ENCODE results near the gene ADAMTS5. TPM values are rescaled to one million over a fixed set of nuclear protein-coding genes. Genes with fewer than 3 reads are reported as not detected.

ADAMTS5 gene
- total and polyA plus RNA-seq, 8 donors: 0.55 to 52.0 (median 3.5) TPM

DNA sequence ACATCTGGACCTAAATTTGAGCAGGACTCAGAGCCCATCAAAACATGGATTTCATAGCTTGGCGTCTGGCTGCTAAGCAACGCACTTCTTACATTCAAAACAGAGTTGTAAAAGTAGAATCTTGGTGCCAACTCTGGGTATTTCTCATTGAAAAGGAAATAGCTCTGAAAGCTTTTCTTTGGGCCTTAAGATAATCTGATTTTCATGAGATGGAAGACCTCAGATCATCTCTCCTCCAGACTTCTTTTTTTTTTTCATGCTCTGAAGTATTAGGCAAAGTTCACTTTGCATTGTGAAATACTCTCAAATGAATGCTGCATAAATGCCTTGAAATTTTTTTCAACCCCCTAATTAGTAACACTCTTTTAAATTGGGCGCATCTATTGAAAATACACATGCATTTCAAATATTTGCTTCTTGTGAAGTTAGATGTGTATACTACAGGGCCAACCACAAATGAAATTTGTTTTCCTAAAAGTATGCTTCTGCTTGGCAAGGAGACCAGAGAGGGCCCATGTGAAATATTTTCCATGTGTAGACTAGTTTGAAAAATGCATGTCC is 4.2 kb downstream of the ADAMTS5 start:
- Histone ChIP-seq H3K36me3 (no peaks in the 10 kb centered on the region), H3K4me1 (peaks cover 0 to 61% (median 23%) of the 10 kb centered on the region in 4 donors), H3K27ac (peak overlapping the region in 3 of 5 donors; percentile 41 to 86 (median 83)), H3K27me3 (peaks cover 0 to 37% (median 16%) of the 10 kb centered on the region in 3 donors), H3K9me3 (no peaks in the 10 kb centered on the region), H3K4me3 (peak overlapping the region in 2 of 4 donors; percentile 9 to 29)
- 68 to 85% (median 75%) methylated on average over 3 of the region's 3 CpGs for WGBS, 5 donors
- TF ChIP-seq POLR2AphosphoS5 (IDR thresholded peaks at IDR 0.05) (no peak), EP300 (IDR thresholded peaks at IDR 0.05) (no peak), POLR2A (IDR thresholded peaks at IDR 0.05) (no peak)
- TF ChIP-seq, protein P1, sequence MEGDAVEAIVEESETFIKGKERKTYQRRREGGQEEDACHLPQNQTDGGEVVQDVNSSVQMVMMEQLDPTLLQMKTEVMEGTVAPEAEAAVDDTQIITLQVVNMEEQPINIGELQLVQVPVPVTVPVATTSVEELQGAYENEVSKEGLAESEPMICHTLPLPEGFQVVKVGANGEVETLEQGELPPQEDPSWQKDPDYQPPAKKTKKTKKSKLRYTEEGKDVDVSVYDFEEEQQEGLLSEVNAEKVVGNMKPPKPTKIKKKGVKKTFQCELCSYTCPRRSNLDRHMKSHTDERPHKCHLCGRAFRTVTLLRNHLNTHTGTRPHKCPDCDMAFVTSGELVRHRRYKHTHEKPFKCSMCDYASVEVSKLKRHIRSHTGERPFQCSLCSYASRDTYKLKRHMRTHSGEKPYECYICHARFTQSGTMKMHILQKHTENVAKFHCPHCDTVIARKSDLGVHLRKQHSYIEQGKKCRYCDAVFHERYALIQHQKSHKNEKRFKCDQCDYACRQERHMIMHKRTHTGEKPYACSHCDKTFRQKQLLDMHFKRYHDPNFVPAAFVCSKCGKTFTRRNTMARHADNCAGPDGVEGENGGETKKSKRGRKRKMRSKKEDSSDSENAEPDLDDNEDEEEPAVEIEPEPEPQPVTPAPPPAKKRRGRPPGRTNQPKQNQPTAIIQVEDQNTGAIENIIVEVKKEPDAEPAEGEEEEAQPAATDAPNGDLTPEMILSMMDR (IDR thresholded peaks at IDR 0.05): no peak
- no peak for DNase-seq
- intact Hi-C loops (cut with DNase I; ENCODE audit: low total_unique reads): no loop called here

DNA sequence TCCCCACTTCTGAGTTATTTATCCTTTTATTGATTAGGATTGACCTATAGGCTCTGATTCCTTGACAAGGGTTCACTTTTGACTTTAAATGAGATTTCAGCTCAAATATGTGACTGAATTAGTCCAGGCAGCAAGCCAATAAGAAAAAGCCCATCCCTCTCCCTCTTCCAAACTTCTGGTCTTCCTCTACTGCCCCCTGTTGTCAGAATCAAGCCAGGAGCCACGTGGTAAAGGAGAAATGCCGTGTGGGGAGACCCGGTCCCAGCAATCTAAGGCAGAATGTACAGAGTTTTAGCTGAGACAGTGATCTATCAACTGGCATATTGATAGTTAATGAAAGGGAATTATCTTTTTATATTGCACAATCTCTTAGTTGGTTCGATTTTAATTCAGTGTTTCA is 5.2 kb downstream of the ADAMTS5 start:
- Histone ChIP-seq H3K36me3 (no peaks in the 10 kb centered on the region), H3K9me3 (no peaks in the 10 kb centered on the region)
- WGBS, 5 donors: 40 to 50% (median 43%) methylated on average over 4 of the region's 4 CpGs

DNA sequence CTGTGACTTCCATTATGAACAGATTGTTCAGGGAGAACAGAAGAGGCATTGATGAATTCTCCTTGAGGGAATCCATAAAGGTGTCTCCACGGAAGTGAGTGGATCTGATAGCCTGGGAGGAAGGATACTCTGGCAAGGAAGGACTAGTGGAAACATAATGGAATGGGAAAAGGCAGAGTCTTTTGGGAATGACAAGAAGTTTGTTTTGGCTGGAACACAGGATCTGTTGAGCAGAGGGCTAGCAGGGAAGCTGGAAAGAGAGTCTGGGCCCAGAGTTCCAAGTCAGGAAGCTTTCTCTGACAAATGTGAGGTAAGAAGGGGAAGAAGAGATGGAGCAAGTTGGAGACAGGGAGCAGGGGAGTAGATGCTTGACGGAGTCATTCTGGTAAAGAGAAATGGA is 8.1 kb downstream of the ADAMTS5 start:
- no peak overlapping the region for H3K27ac ChIP-seq
- DNase-seq: no peak
- no peaks in the 10 kb centered on the region for H3K27me3 ChIP-seq
- H3K4me1 ChIP-seq: peaks cover 0 to 35% (median 10%) of the 10 kb centered on the region in 4 donors
- H3K9me3 ChIP-seq: no peaks in the 10 kb centered on the region
- intact Hi-C loops (cut with DNase I; ENCODE audit: low total_unique reads): no loop called here
- TF ChIP-seq POLR2A (IDR thresholded peaks at IDR 0.05): no peak
- TF ChIP-seq, protein P1 (IDR thresholded peaks at IDR 0.05): no peak
- TF ChIP-seq POLR2AphosphoS5 (IDR thresholded peaks at IDR 0.05): no peak
- no peak for TF ChIP-seq EP300 (IDR thresholded peaks at IDR 0.05)
- no peak overlapping the region for H3K4me3 ChIP-seq
- 42 to 62% (median 49%) methylated on average over 2 of the region's 2 CpGs for WGBS, 5 donors
- H3K36me3 ChIP-seq: peaks cover 0 to 3% (median 0%) of the 10 kb centered on the region in 4 donors

More for the DNA sequence above, 5.2 kb downstream of the ADAMTS5 start:
- Histone ChIP-seq H3K4me1 (peaks cover 0 to 51% (median 22%) of the 10 kb centered on the region in 4 donors), H3K4me3 (peak overlapping the region in 1 of 4 donors; percentile 29), H3K27ac (no peak overlapping the region), H3K27me3 (peaks cover 0 to 27% (median 12%) of the 10 kb centered on the region in 3 donors)
- DNase-seq: peak in 1 of 2 donors; percentile 46
- intact Hi-C loops (cut with DNase I; ENCODE audit: low total_unique reads): no loop called here
- TF ChIP-seq POLR2A (IDR thresholded peaks at IDR 0.05) (no peak), POLR2AphosphoS5 (IDR thresholded peaks at IDR 0.05) (no peak), EP300 (IDR thresholded peaks at IDR 0.05) (no peak)
- TF ChIP-seq, protein P1 (IDR thresholded peaks at IDR 0.05): no peak

DNA sequence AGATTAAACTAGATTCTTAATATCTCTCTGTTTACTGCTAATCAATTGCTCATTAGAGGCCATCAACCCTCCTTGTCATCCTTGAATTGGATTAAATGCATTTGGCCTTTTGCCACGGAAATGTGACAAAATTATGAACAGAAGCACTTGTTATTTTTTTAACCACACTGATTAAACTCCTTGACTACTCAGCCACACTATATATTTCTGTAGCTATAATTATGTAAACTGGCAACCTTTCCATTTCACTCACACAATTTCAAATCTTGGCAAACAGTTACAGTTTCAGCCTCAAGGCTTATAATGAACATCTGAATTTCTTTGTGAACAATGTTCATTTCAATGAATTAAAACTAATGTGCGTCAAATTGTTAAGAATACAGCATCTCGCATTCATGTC is 10.1 kb downstream of the ADAMTS5 start:
- Histone ChIP-seq H3K9me3 (no peaks in the 10 kb centered on the region), H3K36me3 (peaks cover 0 to 3% (median 0%) of the 10 kb centered on the region in 4 donors), H3K27me3 (no peaks in the 10 kb centered on the region), H3K27ac (no peak overlapping the region), H3K4me1 (peaks cover 0 to 23% (median 9%) of the 10 kb centered on the region in 4 donors), H3K4me3 (no peak overlapping the region)
- TF ChIP-seq POLR2AphosphoS5 (IDR thresholded peaks at IDR 0.05) (no peak), EP300 (IDR thresholded peaks at IDR 0.05) (no peak), POLR2A (IDR thresholded peaks at IDR 0.05) (no peak)
- WGBS, 5 donors: 76 to 83% (median 80%) methylated on average over 3 of the region's 3 CpGs
- intact Hi-C loops (cut with DNase I; ENCODE audit: low total_unique reads): no loop called here
- DNase-seq: no peak

DNA sequence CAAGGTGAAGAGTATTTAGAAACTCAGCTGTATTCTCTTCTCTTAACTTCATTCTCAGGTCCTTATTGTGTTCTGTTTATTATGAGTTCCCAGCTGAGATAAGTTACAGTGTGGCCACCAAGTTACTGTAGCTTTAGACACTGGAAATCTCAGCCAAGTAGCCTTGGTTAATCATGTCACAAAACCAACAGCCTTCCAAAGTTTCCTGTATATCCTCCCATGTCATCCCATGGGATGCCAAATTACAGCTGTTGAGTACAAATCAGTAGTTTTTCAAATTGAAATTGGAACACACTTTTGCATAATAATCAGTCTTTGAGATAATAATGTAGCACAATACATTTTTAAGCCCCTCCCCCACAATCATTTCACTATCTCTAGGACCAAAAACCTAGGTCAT is 10.7 kb downstream of the ADAMTS5 start:
- H3K27me3 ChIP-seq: no peaks in the 10 kb centered on the region
- H3K9me3 ChIP-seq: no peaks in the 10 kb centered on the region
- H3K4me3 ChIP-seq: no peak overlapping the region
- intact Hi-C loops (cut with DNase I; ENCODE audit: low total_unique reads): no loop called here
- peaks cover 0 to 3% (median 0%) of the 10 kb centered on the region in 4 donors for H3K36me3 ChIP-seq
- no peak overlapping the region for H3K27ac ChIP-seq
- TF ChIP-seq POLR2A (IDR thresholded peaks at IDR 0.05): no peak
- TF ChIP-seq, protein P1 (IDR thresholded peaks at IDR 0.05): no peak
- TF ChIP-seq EP300 (IDR thresholded peaks at IDR 0.05): no peak
- no peak for TF ChIP-seq POLR2AphosphoS5 (IDR thresholded peaks at IDR 0.05)
- no peak for DNase-seq
- peaks cover 0 to 21% (median 6%) of the 10 kb centered on the region in 4 donors for H3K4me1 ChIP-seq

Measured in stomach (tissue), 9 donors.